Measurements from ENCODE around the gene CCDC85C. TPM values are rescaled to one million over a fixed set of nuclear protein-coding genes. Genes with fewer than 3 reads are reported as not detected.

CCDC85C gene
- polyA plus RNA-seq, 4 donors: 17.6 to 42.3 (median 28.6) TPM

DNA sequence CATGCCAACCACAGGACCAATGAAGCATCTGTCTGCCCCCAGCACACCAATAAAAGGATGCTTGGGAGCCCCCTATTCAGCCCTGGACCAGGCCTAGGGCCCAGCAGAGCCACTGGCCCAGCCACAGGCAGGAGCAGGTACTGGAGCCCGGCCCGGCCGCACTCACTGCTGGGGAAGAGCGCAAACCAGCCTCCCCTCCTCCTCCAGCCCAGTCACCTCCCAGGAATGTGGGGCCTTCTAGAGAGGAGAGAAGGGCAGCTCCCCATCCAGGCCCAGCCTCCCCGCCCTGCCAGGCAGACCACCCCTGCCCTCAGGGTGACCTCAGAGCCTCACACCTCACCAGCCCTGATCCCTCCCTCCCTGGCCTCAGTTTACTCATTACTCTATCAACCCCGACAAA is 66.6 kb downstream of the CCDC85C start:
- 74 to 90% (median 84%) methylated on average over 6 of the region's 6 CpGs for WGBS, 3 donors
- no peak for FAIRE-seq
- peaks cover 2 to 23% (median 5%) of the 10 kb centered on the region in 3 donors for H3K4me1 ChIP-seq (ENCODE audit: control insufficient read depth in 3 of 3, insufficient read depth in 2 of 3, low read depth in 1 of 3, low read length in 2 of 3)
- no peaks in the 10 kb centered on the region for H3K27me3 ChIP-seq (ENCODE audit: control insufficient read depth in 3 of 3, insufficient read depth in 3 of 3, low read length in 3 of 3)
- H3K4me3 ChIP-seq (ENCODE audit: low read depth in 1 of 3, low read length in 3 of 3): no peak overlapping the region
- DNase-seq: no peak
- H3K36me3 ChIP-seq (ENCODE audit: control insufficient read depth in 3 of 3, insufficient read depth in 2 of 3, low read depth in 1 of 3, low read length in 3 of 3): peaks cover 0 to 46% (median 0%) of the 10 kb centered on the region in 3 donors
- no peak overlapping the region for H3K27ac ChIP-seq (ENCODE audit: low read depth in 1 of 3, low read length in 2 of 3)
- H3K9me3 ChIP-seq (ENCODE audit: control insufficient read depth in 2 of 2, insufficient read depth in 1 of 2, low read depth in 1 of 2, low read length in 1 of 2): no peaks in the 10 kb centered on the region

DNA sequence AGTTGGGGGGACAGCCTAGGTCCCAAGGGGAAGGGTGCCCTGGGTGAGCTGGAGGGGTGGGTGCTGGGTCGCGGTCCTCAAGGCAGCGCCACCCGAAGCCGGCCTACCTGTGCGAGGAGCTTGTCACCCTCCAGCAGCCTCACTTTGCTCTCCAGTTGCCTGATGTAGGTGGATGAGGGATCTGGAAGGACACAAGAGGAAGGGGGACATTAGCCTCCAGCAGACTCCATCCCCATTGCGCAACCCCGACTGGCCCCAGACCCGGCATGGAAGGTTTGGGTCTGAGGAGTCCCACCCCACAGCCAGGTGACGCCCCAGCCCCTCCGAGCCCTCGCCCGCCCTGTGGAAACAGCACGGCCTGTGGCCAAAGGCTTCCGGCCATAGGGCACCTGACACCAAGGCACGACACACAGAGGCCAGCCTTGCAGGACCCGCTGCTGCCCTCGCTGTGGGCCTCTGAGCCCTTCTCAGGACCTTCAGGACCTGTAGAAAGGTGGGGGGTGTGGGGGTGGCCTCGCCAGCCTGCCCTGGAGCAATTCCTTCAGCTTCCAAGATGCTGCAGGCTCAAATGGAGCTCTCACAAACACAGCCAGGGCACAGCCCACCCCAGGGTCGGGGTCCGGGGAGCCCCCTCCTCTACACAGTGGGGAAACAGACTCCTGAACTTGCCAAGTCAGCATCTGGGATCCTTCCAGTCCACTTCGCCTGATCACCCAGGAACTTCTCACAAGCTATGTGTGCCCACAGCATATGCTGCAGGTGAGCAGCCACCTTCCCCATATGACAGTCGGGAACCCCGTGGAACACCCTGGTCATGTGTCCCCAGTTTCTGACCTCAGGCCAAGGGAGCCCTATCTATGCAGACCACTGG is 67.9 kb downstream of the CCDC85C start:
- H3K36me3 ChIP-seq (ENCODE audit: control insufficient read depth in 3 of 3, insufficient read depth in 2 of 3, low read depth in 1 of 3, low read length in 3 of 3): peaks cover 0 to 45% (median 0%) of the 10 kb centered on the region in 3 donors
- H3K27me3 ChIP-seq (ENCODE audit: control insufficient read depth in 3 of 3, insufficient read depth in 3 of 3, low read length in 3 of 3): no peaks in the 10 kb centered on the region
- H3K9me3 ChIP-seq (ENCODE audit: control insufficient read depth in 2 of 2, insufficient read depth in 1 of 2, low read depth in 1 of 2, low read length in 1 of 2): no peaks in the 10 kb centered on the region
- WGBS, 3 donors: 92 to 93% (median 93%) methylated on average over 24 of the region's 24 CpGs
- DNase-seq (no peak), FAIRE-seq (no peak)
- no peak overlapping the region for H3K4me3 ChIP-seq (ENCODE audit: low read depth in 1 of 3, low read length in 3 of 3)
- H3K4me1 ChIP-seq (ENCODE audit: control insufficient read depth in 3 of 3, insufficient read depth in 2 of 3, low read depth in 1 of 3, low read length in 2 of 3): peaks cover 0 to 13% (median 2%) of the 10 kb centered on the region in 3 donors
- no peak overlapping the region for H3K27ac ChIP-seq (ENCODE audit: low read depth in 1 of 3, low read length in 2 of 3)

DNA sequence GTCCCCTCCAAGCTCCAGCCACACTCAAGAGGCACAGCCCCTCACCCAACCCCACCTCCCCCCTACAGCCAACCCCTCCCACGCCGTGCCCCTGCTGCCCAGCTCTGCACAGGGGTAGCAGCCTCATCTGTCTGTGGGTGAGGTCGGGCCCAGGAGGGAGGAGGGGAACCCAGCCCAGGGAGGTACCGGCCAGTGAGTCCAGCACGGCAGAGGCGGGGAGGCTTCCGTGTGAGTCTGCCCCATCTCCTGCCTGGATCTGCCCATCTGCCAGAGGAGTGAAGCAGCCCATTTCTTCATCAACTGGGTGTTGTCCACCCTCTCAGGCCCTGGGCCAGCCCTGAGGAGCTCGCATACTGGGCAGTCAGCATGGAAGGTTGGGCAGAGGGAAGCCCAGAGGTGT is 68.6 kb downstream of the CCDC85C start:
- H3K4me1 ChIP-seq (ENCODE audit: control insufficient read depth in 3 of 3, insufficient read depth in 2 of 3, low read depth in 1 of 3, low read length in 2 of 3): peaks cover 0 to 13% (median 2%) of the 10 kb centered on the region in 3 donors
- H3K9me3 ChIP-seq (ENCODE audit: control insufficient read depth in 2 of 2, insufficient read depth in 1 of 2, low read depth in 1 of 2, low read length in 1 of 2): no peaks in the 10 kb centered on the region
- WGBS, 3 donors: 84 to 91% (median 91%) methylated on average over 8 of the region's 8 CpGs
- H3K4me3 ChIP-seq (ENCODE audit: low read depth in 1 of 3, low read length in 3 of 3): no peak overlapping the region
- no peaks in the 10 kb centered on the region for H3K27me3 ChIP-seq (ENCODE audit: control insufficient read depth in 3 of 3, insufficient read depth in 3 of 3, low read length in 3 of 3)
- FAIRE-seq (no peak), DNase-seq (no peak)
- no peak overlapping the region for H3K27ac ChIP-seq (ENCODE audit: low read depth in 1 of 3, low read length in 2 of 3)
- H3K36me3 ChIP-seq (ENCODE audit: control insufficient read depth in 3 of 3, insufficient read depth in 2 of 3, low read depth in 1 of 3, low read length in 3 of 3): peaks cover 0 to 46% (median 0%) of the 10 kb centered on the region in 3 donors

DNA sequence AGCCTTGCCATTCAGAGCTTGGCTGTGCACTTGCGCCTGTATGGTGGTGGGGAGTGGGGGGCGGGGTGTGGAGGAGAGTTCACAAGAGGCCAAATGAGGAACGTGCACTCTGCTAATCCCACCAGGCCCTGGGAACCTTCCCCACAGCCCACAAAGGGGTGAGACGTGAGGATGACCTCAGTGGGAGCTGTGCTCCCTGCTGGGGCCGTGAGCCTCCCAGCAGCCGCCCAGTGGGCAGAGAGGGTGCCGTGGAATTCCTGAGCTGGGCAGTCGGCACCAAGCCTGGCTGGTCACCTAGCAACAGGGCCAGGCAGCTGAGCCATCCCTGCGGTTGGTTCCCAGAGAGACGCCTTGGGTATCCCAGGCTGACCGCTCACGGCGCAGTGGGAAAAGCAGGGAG is 69.1 kb downstream of the CCDC85C start:
- peaks cover 0 to 51% (median 0%) of the 10 kb centered on the region in 3 donors for H3K36me3 ChIP-seq (ENCODE audit: control insufficient read depth in 3 of 3, insufficient read depth in 2 of 3, low read depth in 1 of 3, low read length in 3 of 3)
- no peak for DNase-seq
- H3K27me3 ChIP-seq (ENCODE audit: control insufficient read depth in 3 of 3, insufficient read depth in 3 of 3, low read length in 3 of 3): no peaks in the 10 kb centered on the region
- WGBS, 3 donors: 86 to 89% (median 87%) methylated on average over 13 of the region's 13 CpGs
- FAIRE-seq: no peak
- no peak overlapping the region for H3K27ac ChIP-seq (ENCODE audit: low read depth in 1 of 3, low read length in 2 of 3)
- no peak overlapping the region for H3K4me3 ChIP-seq (ENCODE audit: low read depth in 1 of 3, low read length in 3 of 3)
- peaks cover 0 to 13% (median 2%) of the 10 kb centered on the region in 3 donors for H3K4me1 ChIP-seq (ENCODE audit: control insufficient read depth in 3 of 3, insufficient read depth in 2 of 3, low read depth in 1 of 3, low read length in 2 of 3)
- H3K9me3 ChIP-seq (ENCODE audit: control insufficient read depth in 2 of 2, insufficient read depth in 1 of 2, low read depth in 1 of 2, low read length in 1 of 2): no peaks in the 10 kb centered on the region

DNA sequence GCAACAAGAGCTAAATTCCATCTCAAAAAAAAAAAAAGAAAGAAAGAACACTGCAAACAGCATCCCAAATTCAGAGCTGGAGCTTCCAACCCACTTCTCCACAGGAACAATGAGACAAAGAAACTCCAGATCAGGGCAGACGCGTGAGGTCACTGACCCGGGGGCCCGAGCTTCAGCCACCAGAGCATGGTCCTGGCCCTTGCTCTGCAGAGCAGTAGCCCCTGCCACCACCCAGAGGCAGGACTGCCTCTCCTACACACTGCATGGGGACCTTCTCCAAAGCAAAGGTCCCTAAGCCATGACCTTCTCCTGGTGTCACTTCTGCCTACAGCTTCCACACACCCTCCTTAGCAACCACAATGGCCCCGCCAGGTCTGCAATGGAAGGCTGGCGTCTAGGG is 69.7 kb downstream of the CCDC85C start:
- 88 to 91% (median 90%) methylated on average over 6 of the region's 6 CpGs for WGBS, 3 donors
- peaks cover 0 to 13% (median 2%) of the 10 kb centered on the region in 3 donors for H3K4me1 ChIP-seq (ENCODE audit: control insufficient read depth in 3 of 3, insufficient read depth in 2 of 3, low read depth in 1 of 3, low read length in 2 of 3)
- FAIRE-seq: no peak

DNA sequence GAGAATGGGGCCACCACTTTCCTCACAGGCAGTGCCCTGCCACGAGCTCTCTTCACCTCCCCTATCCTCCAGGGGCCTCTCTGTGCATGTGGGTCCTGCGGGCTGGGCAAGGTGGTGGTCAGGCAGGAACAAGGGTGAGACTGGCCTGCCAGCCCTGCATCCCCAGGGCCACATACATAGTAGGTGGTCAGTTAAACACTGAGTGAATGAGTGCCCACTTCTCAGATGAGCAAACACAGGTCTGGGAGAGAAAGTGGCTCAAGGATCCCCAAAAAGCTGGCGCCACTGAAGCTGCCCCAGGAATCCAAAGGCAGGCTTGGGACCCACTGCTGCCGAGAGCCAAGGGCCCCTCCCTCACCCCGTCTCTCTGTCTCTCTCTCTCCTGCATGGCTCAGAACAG is 71.7 kb downstream of the CCDC85C start:
- DNase-seq (no peak), FAIRE-seq (no peak)
- Histone ChIP-seq H3K9me3 (ENCODE audit: control insufficient read depth in 2 of 2, insufficient read depth in 1 of 2, low read depth in 1 of 2, low read length in 1 of 2) (no peaks in the 10 kb centered on the region), H3K36me3 (ENCODE audit: control insufficient read depth in 3 of 3, insufficient read depth in 2 of 3, low read depth in 1 of 3, low read length in 3 of 3) (peaks cover 0 to 56% (median 0%) of the 10 kb centered on the region in 3 donors), H3K27ac (ENCODE audit: low read depth in 1 of 3, low read length in 2 of 3) (no peak overlapping the region), H3K27me3 (ENCODE audit: control insufficient read depth in 3 of 3, insufficient read depth in 3 of 3, low read length in 3 of 3) (no peaks in the 10 kb centered on the region), H3K4me1 (ENCODE audit: control insufficient read depth in 3 of 3, insufficient read depth in 2 of 3, low read depth in 1 of 3, low read length in 2 of 3) (peaks cover 0 to 6% (median 0%) of the 10 kb centered on the region in 3 donors), H3K4me3 (ENCODE audit: low read depth in 1 of 3, low read length in 3 of 3) (no peak overlapping the region)
- WGBS, 3 donors: 84 to 92% (median 87%) methylated on average over 4 to 5 of the region's 5 CpGs

More for the DNA sequence above, 69.7 kb downstream of the CCDC85C start:
- Histone ChIP-seq H3K9me3 (ENCODE audit: control insufficient read depth in 2 of 2, insufficient read depth in 1 of 2, low read depth in 1 of 2, low read length in 1 of 2) (no peaks in the 10 kb centered on the region), H3K36me3 (ENCODE audit: control insufficient read depth in 3 of 3, insufficient read depth in 2 of 3, low read depth in 1 of 3, low read length in 3 of 3) (peaks cover 0 to 55% (median 0%) of the 10 kb centered on the region in 3 donors), H3K27ac (ENCODE audit: low read depth in 1 of 3, low read length in 2 of 3) (no peak overlapping the region), H3K4me3 (ENCODE audit: low read depth in 1 of 3, low read length in 3 of 3) (no peak overlapping the region), H3K27me3 (ENCODE audit: control insufficient read depth in 3 of 3, insufficient read depth in 3 of 3, low read length in 3 of 3) (no peaks in the 10 kb centered on the region)
- DNase-seq: no peak

DNA sequence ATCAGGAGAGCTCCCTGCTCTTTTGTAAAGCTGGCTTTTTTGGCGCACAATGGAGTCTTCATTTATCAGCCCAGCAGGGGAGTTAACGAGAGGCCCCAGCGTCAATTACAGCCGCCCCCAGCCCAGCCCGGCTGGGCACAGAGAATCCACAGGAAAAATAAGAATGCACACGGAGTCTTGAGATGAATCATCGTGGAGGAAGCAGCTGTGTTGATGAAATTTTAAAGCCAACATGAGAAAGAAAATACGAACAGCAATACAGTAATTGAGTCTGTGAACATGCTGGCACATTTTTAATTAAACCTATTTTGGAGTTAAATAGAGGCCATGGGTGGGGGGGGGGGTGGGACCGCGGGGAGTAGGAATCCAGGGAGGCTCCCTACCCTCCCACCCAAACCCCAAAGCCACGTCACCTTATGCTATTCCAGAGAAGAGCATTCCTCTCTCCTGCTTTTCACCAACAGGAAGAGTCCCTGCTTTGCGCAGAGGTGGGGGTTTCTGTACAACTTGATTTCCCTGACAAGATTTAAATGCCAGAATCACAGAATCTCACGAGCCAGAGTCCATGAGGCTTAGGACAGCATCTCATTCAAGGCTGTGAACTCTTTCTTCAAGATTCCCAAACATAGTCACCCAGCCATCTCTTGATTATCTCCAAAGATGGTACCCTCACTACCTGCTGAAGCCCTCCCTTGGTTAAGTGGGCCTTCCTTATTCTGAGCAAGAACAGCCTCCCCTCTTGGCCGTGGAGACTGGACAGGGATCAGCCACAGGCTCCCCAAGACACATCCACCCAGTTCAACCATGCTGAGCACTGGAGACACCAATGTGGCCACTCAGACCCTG is 72.5 kb downstream of the CCDC85C start:
- H3K4me1 ChIP-seq (ENCODE audit: control insufficient read depth in 3 of 3, insufficient read depth in 2 of 3, low read depth in 1 of 3, low read length in 2 of 3): no peaks in the 10 kb centered on the region
- no peaks in the 10 kb centered on the region for H3K27me3 ChIP-seq (ENCODE audit: control insufficient read depth in 3 of 3, insufficient read depth in 3 of 3, low read length in 3 of 3)
- 53 to 75% (median 65%) methylated on average over 14 of the region's 14 CpGs for WGBS, 3 donors
- no peaks in the 10 kb centered on the region for H3K9me3 ChIP-seq (ENCODE audit: control insufficient read depth in 2 of 2, insufficient read depth in 1 of 2, low read depth in 1 of 2, low read length in 1 of 2)
- DNase-seq (no peak), FAIRE-seq (no peak)
- no peak overlapping the region for H3K4me3 ChIP-seq (ENCODE audit: low read depth in 1 of 3, low read length in 3 of 3)
- peaks cover 0 to 65% (median 0%) of the 10 kb centered on the region in 3 donors for H3K36me3 ChIP-seq (ENCODE audit: control insufficient read depth in 3 of 3, insufficient read depth in 2 of 3, low read depth in 1 of 3, low read length in 3 of 3)
- peak overlapping the region in 1 of 3 donors; percentile 26 for H3K27ac ChIP-seq (ENCODE audit: low read depth in 1 of 3, low read length in 2 of 3)

DNA sequence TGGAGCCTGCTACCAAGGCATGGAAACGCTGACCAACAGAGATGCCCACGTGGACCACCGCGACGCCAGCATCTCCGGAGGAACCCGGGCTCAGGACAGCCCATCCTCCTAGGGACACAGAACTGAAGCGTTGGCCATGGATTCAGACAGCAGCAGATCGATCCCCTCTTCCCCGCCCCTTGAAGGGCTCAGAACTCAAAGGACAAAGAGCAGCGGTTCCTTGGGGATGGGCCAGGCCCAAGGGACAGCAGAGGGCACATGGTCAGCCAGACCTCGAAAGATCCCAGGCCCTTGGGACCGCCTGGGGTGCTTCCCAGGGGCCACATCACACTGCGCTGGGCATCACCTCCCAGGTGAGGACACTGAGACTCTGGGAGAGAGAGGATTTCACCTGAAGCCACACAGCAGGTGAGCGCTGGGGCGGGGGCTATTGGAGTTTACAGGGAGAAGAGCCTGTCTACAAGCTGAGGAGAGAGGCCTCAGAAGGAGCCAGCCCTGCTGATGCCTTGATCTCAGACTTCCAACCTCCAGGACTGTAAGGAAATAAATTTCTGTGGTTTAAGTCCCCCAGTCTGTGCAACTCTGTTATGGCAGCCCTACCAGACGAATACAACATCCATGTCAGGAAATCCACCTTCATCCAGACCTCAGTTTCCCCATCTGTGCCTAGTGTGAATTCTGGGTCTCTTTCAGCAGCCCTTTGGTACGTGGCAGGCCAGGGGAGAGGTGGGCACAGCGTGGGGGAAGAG is 73.4 kb downstream of the CCDC85C start:
- H3K27ac ChIP-seq (ENCODE audit: low read depth in 1 of 3, low read length in 2 of 3): peak overlapping the region in 1 of 3 donors; percentile 26
- no peak for FAIRE-seq

More for the DNA sequence above, 73.4 kb downstream of the CCDC85C start:
- H3K4me3 ChIP-seq (ENCODE audit: low read depth in 1 of 3, low read length in 3 of 3): no peak overlapping the region
- peaks cover 0 to 65% (median 0%) of the 10 kb centered on the region in 3 donors for H3K36me3 ChIP-seq (ENCODE audit: control insufficient read depth in 3 of 3, insufficient read depth in 2 of 3, low read depth in 1 of 3, low read length in 3 of 3)
- no peak for DNase-seq
- WGBS, 3 donors: 86 to 88% (median 87%) methylated on average over 19 of the region's 19 CpGs
- peaks cover 0 to 4% (median 0%) of the 10 kb centered on the region in 3 donors for H3K4me1 ChIP-seq (ENCODE audit: control insufficient read depth in 3 of 3, insufficient read depth in 2 of 3, low read depth in 1 of 3, low read length in 2 of 3)
- no peaks in the 10 kb centered on the region for H3K27me3 ChIP-seq (ENCODE audit: control insufficient read depth in 3 of 3, insufficient read depth in 3 of 3, low read length in 3 of 3)
- H3K9me3 ChIP-seq (ENCODE audit: control insufficient read depth in 2 of 2, insufficient read depth in 1 of 2, low read depth in 1 of 2, low read length in 1 of 2): no peaks in the 10 kb centered on the region
